Renal cortical epithelial cell (primary cell): Measurements from ENCODE around the gene DAPP1. TPM values are rescaled to one million over a fixed set of nuclear protein-coding genes. Genes with fewer than 3 reads are reported as not detected.
A peak's percentile ranks its signal among the peaks of the same experiment; 100 is the strongest.

ENCODE experiments used
- DNase-seq: peaks from one replicate; pipeline ENCODE4 v3.0.0-alpha.2; 2011; ENCODE audit warnings: low read depth
- total RNA-seq: library from RNA; depleted of rRNA; stranded (reverse); fragments of >200 nt; gene quantifications from 2 replicates; pipeline ENCODE4 v1.2.3, GENCODE V29; 2014

The DAPP1 gene
- total RNA-seq, 1 donor from 2014 or later: 3.4 TPM

DNA sequence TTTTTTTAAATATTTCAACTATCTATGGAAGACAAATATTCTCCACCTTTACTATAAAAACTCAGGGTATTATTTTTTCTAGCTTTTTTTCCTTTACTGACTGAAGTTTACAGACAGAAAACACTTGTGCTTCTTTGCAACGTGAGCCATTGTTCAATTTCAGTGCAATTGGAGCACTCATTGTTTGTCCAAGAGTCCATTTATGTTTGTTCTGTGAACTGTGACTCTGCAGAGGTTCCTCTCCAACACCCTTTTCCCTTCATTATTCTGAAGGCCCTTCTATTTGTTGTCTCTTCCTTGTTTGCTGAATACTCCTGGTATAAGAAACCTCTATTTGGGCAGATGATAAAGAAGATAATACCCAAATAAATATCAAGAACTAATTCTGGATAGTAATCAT lies 37.4 kb downstream of the DAPP1 start:
- DNase-seq: peak; percentile 51

DNA sequence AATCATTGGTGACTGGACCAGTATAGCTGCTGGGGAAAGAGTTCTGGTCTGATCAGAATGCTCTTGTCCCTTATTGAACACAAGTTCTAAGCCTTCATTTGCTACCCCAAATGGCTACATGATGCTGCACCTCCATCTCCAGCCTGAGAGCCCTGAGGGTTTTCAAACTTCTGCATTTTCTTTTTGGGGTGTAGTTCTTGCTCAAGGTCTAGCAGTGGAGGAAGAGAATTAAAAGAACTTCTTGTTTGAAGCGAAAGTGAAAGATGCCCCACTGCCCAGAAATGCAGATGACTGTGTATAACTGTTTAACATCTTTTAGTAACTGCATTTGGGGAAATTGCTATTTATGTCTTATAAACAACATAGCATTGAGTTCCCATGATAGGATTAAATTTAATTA lies 39.1 kb downstream of the DAPP1 start:
- no peak for DNase-seq

DNA sequence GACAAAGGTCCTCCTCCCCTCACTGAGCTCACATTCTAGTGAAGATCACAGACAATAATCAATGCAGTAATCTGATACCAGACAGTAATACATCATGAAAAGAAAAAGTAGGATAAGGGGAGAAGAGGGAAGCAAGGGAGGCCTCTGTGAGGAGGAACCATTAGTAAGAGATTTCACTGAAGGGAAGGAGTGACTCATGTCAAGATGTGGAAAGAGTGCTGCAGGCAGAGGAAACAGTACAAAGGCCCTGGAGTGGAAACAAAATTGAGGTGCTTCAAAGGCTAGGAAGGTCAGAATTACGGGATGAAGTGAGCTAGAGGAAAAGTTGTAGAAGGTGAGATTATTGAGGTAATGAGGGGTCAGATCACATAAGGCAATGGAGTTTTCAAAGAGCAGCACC lies 39.5 kb downstream of the DAPP1 start:
- peak; percentile 80 for DNase-seq

GRCh38 chr4:99857307-99857706 lies 40.7 kb downstream of the DAPP1 start:
- DNase-seq: no peak

- DNase-seq: no peak
Measured at GRCh38 chr4:99859618-99860017, 43.0 kb downstream of the DAPP1 start.

- DNase-seq: no peak
Measured at GRCh38 chr4:99860521-99860920, 43.9 kb downstream of the DAPP1 start.

DNA sequence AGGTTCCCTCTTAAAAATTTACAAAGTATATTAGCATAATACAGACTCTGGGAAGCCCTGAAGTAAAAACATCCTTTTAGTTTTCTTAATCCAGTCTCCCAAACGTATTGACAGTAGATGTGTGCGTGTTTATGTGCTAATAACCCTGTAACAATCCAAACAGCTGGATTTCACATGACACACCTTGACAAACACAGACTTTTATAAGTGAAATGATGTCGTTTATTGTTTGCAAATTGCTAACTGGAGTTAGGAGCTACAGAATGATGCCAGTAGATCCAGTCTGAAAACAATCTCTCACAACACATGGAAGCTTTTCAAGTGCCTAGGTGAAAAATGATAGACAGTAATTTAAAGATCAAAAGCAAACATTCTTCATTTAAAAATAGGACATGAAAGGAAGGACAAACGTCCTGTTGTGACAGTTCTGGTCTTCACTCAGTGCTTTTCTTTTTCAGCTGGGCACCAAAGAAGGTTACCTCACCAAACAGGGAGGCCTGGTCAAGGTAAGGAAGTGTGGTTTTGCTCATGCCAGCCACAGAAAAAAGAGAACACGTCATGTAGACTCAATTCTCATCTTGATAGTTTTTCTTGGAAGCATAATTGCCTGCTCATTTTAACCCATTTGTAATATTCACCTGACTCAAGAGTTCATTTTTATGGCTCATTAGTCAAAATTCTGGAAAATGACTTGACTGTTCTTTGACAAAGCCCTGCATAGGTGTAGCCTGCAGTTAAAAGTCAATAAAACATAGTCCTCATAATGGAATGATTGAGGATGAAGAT lies 44.7 kb downstream of the DAPP1 start:
- DNase-seq: no peak

GRCh38 chr4:99863804-99864203 lies 47.2 kb downstream of the DAPP1 start:
- peak; percentile 57 for DNase-seq

- DNase-seq: peak; percentile 79
Measured at GRCh38 chr4:99868126-99868596, 51.5 kb downstream of the DAPP1 start.

GRCh38 chr4:99872570-99872969 lies 55.9 kb downstream of the DAPP1 start:
- no peak for DNase-seq

DNA sequence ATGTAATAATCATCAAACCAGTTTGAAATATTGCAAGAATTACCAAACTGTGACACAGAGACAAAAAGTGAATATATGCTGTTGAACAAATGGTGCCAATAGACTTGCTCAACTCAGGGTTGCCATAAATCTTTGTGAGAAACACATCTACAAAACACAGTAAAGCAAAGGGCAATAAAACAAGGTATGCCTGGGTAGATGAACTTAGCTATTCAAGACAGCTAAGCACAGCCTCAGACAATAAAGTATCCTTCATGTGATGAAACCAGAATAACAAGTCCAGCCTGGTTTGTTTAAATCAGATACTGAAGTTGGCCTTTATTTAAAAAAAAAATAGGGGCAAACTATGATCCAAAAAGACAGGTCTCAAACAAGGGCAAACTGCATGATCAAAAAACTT lies 58.4 kb downstream of the DAPP1 start:
- DNase-seq: no peak

DNA sequence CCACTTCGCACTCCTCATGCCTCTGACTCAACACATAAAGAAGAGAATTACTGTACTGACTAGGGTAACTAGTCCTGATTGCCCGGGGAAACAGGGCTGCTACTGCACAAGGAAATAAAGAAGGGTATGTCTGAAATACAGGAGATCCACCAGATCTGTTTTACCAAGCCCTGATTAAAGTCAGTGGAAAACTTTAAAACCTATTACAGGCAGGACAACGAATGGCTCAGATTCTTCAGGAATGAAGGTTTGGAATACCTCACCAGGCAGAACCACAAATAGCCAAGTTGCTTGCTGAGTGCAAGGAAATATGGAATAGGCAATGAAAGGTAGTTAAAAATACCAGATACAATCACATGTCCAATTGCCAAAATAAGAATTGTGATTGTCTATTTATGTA lies 60.3 kb downstream of the DAPP1 start:
- no peak for DNase-seq

GRCh38 chr4:99878604-99879003 lies 62.0 kb downstream of the DAPP1 start:
- peak; percentile 53 for DNase-seq

DNA sequence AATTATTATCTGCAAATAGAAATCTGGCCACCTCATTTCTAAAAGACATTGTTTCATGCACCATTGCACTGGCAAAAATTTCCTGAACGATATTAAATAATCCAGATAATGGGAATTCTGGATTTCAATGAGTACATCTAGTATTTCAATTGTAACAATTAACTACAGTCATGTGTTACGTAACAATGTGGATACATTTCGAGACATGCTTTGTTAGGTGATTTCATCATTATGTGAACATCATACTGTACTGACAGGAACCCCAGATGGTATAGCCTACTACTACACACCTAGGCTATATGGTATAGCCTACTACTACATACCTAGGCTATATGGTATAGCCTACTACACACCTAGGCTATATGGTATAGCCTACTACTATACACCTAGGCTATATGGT lies 62.8 kb downstream of the DAPP1 start:
- DNase-seq: peak; percentile 37

DNA sequence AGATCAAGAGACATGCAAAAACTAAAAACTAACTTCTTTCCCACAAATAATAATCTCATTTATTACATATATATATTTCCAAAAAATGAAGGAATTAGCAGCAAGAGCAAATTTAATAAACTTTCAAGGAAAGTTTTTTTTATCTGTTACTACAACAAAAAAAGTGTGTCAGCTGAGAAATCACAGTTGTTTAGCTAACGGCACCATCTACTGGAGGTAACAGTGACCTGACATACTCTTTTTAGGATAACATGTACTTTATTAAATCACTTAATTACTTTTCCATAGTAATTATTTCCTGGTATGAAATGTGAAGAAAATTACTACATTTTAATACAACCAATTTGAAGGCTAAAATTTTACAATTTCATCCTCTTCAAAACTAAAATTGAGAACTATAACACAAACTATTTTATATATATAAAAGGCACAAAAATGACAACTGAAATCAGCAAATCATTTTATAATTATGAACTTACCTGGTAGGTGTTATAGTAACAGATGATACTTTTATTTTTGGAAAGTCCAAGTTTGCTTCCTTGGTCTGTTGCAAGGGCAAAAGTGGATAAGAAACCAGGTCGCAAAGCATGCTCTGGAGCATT lies 68.5 kb downstream of the DAPP1 start:
- peak; percentile 63 for DNase-seq

DNA sequence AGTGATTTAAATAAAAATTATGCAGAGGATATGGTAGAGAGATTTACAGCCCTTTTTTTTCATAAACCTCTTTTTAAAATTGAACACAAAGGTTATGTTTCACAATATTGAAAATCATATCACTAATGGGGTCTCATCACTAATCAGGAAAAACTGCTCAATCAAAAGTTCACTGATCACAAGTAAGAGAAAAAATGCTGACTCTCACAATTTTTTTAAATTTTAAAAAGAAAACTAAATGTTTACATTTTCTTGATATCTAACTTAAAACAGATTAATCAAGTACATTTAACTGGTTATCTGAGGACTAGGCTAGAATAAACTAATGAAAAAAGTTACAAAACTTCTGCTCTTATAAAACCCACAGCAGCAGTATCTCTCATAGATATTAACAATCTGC lies 69.1 kb downstream of the DAPP1 start:
- DNase-seq: no peak

GRCh38 chr4:99886146-99886545 lies 69.5 kb downstream of the DAPP1 start:
- DNase-seq: no peak

DNA sequence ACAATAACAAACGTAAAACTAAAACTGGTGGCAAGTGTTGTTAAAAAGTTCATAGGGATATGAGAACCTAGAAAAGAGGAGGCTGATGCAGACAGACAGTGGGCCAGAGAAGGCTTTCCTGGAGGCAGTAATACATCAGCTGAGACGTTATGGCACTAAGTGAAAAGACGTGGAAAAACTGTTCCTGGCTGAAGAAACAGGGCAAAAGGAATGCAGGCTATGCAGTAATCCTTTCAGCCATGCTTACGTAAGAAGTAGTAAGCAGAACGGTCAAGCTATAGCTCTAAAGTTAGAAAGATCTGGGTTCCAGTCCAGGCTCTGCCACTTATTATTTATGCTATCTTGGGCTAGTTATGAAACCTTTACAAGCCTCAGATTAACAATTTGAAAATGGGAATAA lies 71.2 kb downstream of the DAPP1 start:
- DNase-seq: no peak

DNA sequence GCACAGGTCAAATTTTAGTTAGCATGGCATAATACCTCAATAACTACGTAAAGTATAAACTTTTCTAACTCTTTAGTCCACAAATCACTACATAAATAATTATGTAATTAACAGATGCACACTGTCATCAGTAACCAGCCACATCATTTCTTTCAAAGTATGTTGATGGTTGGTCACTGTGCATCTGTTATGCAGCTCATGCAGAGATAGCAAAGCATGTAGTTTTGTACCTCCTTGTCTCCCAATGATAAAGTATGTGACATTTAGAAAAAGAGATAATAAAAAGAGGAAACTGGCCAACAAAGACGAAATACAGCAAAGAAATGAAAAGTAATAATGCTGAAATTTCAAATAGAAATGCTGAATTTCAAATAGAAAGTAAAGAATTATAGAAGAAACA lies 74.7 kb downstream of the DAPP1 start:
- DNase-seq: no peak

- no peak for DNase-seq
Measured at GRCh38 chr4:99893029-99893428, 76.4 kb downstream of the DAPP1 start.

DNA sequence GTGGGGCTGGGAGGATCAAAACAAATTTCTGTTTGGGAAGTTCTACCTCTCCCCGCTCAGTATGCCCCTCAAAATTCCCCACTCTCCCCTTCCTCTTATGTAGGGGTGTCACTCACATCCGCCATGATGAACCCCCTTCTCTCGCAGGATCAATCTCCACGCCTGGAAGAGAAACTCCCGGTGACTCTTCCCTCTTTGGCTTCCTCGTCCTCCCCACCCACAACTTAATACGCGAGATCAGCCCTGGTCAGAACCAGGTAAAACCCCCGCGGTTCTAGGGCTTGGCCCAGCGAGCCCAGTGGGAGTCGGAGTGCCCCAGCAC lies 77.2 kb downstream of the DAPP1 start:
- DNase-seq: no peak

DNA sequence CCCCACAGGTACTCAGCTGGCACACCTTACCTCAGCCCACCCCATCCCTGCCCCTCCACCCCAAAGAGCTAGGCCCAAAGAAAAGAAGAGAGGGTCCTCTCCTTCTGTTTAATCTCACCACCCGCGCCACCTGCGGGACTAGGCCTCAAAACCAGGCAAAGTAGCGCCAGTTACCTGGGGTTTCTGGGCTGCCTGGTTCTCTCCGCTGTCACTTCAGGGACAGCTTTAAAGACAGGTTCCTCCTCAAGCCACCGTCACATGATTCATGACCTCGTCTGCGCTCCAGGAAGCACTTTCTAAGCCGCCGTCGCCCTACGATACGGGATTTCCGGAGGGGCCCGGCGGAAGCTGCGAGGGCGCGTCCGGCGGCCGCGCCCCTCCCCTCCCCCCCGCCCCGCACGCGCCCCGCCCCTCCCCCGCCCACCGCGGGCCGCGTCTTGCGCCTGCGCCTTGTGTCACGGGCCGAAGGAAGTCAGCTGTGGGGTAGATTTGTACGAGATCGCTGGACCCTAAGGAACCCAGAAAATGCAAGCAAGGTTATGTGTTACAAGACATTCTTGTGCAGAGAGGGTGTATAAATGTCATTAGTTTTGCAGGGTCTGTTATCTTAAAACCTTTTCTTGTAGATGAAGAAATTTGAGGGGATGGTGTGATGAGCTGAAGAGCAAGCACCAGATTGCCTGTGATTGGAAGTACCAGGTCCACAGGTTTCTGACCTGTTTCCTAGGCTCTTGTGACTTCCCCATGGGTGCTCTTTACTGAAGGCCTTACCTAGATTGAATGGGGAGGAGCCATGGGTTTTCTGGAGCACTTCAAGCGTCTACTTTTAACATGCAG lies 77.8 kb downstream of the DAPP1 start, which contains the start of gene LAMTOR3:
Gene LAMTOR3, minus strand, starts transcription at position 267 of the 837 bp plus-strand sequence. CDS start 464 bp downstream, outside the sequence.
- peak; percentile 84 for DNase-seq

DNA sequence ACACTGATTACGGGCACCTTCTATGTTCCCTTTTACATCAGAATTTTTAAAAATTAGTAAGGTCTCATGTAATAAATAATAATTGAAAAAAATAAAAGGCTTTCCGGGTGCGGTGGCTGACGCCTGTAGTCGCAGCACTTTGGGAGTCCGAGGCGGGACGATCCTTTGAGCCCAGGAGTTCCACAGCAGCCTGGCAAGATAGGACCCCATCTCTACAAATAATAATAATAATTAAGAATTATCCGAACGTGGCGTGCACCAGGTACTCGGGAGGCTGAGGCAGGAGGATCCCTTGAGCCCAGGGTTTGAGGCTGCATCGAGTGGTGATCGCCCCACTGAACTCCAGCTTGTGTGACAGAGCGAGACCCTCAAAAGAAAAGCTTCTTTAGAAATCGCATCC lies 78.4 kb downstream of the DAPP1 start:
- DNase-seq: no peak
